ENCODE results near the gene PCED1B. TPM values are rescaled to one million over a fixed set of nuclear protein-coding genes. Genes with fewer than 3 reads are reported as not detected.

PCED1B gene
- total RNA-seq, 2 donors from 2014 or later, result 2.5 to 7.0 TPM

DNA sequence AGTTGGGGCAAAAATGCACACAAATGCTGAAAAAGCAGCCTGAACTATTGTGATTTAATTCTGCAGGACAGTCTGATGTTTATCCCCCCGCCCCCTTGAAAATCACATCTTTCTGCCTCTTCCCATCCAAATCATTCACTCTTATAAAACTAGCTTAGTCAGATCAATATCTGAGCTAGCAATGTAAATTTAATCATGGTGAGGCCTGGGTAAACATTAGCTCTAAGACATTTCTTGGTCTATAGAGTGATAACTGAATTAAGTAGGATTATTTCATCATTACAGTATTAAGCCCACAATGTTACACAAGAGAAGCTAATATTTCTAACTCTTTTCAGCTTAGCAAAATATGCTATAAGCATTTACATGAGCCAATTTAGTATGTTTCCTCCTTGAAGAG is 9.1 kb upstream of the PCED1B start:
- no peak overlapping the region for H3K27ac Mint-ChIP-seq
- TF ChIP-seq, protein P1, sequence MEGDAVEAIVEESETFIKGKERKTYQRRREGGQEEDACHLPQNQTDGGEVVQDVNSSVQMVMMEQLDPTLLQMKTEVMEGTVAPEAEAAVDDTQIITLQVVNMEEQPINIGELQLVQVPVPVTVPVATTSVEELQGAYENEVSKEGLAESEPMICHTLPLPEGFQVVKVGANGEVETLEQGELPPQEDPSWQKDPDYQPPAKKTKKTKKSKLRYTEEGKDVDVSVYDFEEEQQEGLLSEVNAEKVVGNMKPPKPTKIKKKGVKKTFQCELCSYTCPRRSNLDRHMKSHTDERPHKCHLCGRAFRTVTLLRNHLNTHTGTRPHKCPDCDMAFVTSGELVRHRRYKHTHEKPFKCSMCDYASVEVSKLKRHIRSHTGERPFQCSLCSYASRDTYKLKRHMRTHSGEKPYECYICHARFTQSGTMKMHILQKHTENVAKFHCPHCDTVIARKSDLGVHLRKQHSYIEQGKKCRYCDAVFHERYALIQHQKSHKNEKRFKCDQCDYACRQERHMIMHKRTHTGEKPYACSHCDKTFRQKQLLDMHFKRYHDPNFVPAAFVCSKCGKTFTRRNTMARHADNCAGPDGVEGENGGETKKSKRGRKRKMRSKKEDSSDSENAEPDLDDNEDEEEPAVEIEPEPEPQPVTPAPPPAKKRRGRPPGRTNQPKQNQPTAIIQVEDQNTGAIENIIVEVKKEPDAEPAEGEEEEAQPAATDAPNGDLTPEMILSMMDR (conservative IDR thresholded peaks at IDR 0.05), result no peak
- no peaks in the 10 kb centered on the region for H3K36me3 Mint-ChIP-seq (ENCODE audit: low read depth)
- Histone ChIP-seq H3K9me3 (ENCODE audit: control insufficient read depth, low read length) (no peaks in the 10 kb centered on the region), H3K9ac (ENCODE audit: extremely low read depth, low read length, poor library complexity, severe bottlenecking) (no peak overlapping the region), H3K27ac (ENCODE audit: low read depth, low read length) (no peak overlapping the region), H3K4me1 (ENCODE audit: control insufficient read depth, insufficient read depth, low read length) (no peaks in the 10 kb centered on the region), H3K36me3 (ENCODE audit: control insufficient read depth, insufficient read depth, low read length) (no peaks in the 10 kb centered on the region), H3K4me3 (ENCODE audit: low read length) (no peak overlapping the region), H3K27me3 (ENCODE audit: control insufficient read depth, insufficient read depth, low read length, poor library complexity, severe bottlenecking) (no peaks in the 10 kb centered on the region)
- H3K4me1 Mint-ChIP-seq, result peaks cover 11% of the 10 kb centered on the region
- no peaks in the 10 kb centered on the region for H3K27me3 Mint-ChIP-seq (ENCODE audit: insufficient read depth)
- H3K9me3 Mint-ChIP-seq, result no peaks in the 10 kb centered on the region
- 89% methylated on average over 1 of the region's 1 CpG; no CpG with 5 or more reads in 1 of the 2 experiments for WGBS, 2 experiments (ENCODE audit: insufficient coverage in 1 of 2, insufficient read length in 1 of 2)
- no peak overlapping the region for H3K4me3 Mint-ChIP-seq
- DNase-seq, result no peak

DNA sequence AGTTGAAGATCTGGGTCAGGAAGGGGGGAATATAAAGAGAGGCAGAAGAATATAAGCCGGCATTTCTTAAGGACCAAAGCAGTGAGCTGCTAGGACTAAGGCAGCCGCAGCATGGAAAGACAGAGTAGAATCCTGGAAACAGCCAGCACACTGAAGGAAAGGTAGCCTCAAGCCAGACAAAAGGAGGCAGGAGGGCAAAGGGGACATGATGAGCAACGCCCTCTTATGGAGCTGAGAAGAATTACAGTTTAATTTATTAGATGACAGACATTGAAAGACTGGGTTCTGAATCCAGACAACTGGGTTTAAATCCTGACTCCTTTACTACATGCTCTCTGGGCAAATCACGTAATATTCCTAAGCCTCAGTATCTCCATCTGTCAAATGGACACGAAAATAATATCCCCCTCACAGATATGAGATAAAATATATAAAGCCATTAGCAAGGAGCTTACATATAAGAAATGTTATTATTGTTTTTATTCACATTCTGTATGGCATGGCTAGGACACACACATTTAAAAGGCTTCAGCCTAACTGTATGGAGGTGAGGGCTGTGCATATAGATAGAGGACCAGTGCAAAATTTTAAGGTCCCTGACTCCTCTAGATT is 8.1 kb upstream of the PCED1B start:
- TF ChIP-seq, protein P1 (conservative IDR thresholded peaks at IDR 0.05), result peak; percentile 81
- H3K27ac Mint-ChIP-seq, result no peak overlapping the region
- Histone ChIP-seq H3K27me3 (ENCODE audit: control insufficient read depth, insufficient read depth, low read length, poor library complexity, severe bottlenecking) (no peaks in the 10 kb centered on the region), H3K9ac (ENCODE audit: extremely low read depth, low read length, poor library complexity, severe bottlenecking) (no peak overlapping the region), H3K27ac (ENCODE audit: low read depth, low read length) (no peak overlapping the region), H3K36me3 (ENCODE audit: control insufficient read depth, insufficient read depth, low read length) (no peaks in the 10 kb centered on the region), H3K9me3 (ENCODE audit: control insufficient read depth, low read length) (no peaks in the 10 kb centered on the region), H3K4me1 (ENCODE audit: control insufficient read depth, insufficient read depth, low read length) (no peaks in the 10 kb centered on the region), H3K4me3 (ENCODE audit: low read length) (no peak overlapping the region)
- H3K4me3 Mint-ChIP-seq, result no peak overlapping the region
- no peaks in the 10 kb centered on the region for H3K36me3 Mint-ChIP-seq (ENCODE audit: low read depth)
- DNase-seq, result peak; percentile 81
- no peaks in the 10 kb centered on the region for H3K9me3 Mint-ChIP-seq
- peaks cover 11% of the 10 kb centered on the region for H3K4me1 Mint-ChIP-seq
- WGBS, 2 experiments (ENCODE audit: insufficient coverage in 1 of 2, insufficient read length in 1 of 2), result 34 to 47% methylated on average over 3 to 5 of the region's 5 CpGs
- H3K27me3 Mint-ChIP-seq (ENCODE audit: insufficient read depth), result no peaks in the 10 kb centered on the region

DNA sequence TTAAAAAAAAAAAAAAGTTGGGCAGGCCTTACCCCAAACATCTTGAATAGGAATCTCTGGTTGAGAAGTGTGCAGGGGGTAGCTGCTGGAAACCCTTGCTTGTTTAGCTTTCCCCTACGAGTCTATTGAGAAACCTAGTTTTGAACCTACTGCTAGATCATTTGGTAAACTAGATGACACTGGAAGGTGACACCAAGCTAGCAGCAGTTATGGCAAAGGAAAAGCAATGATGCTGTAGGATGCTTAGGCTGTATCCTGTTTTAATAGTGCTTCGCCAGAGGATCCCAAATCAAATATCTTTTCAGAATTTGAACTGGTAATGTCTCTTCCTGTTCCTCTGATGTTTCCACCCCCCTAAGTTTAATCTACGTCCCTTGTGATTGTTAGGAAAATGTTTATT is 5.5 kb upstream of the PCED1B start:
- H3K9me3 Mint-ChIP-seq, result no peaks in the 10 kb centered on the region
- Histone ChIP-seq H3K9ac (ENCODE audit: extremely low read depth, low read length, poor library complexity, severe bottlenecking) (no peak overlapping the region), H3K36me3 (ENCODE audit: control insufficient read depth, insufficient read depth, low read length) (no peaks in the 10 kb centered on the region), H3K27me3 (ENCODE audit: control insufficient read depth, insufficient read depth, low read length, poor library complexity, severe bottlenecking) (peaks cover 18% of the 10 kb centered on the region), H3K4me3 (ENCODE audit: low read length) (no peak overlapping the region), H3K27ac (ENCODE audit: low read depth, low read length) (no peak overlapping the region), H3K4me1 (ENCODE audit: control insufficient read depth, insufficient read depth, low read length) (no peaks in the 10 kb centered on the region), H3K9me3 (ENCODE audit: control insufficient read depth, low read length) (no peaks in the 10 kb centered on the region)
- H3K36me3 Mint-ChIP-seq (ENCODE audit: low read depth), result no peaks in the 10 kb centered on the region
- WGBS, 2 experiments (ENCODE audit: insufficient coverage in 1 of 2, insufficient read length in 1 of 2), result 95 to 100% methylated on average over 1 to 2 of the region's 3 CpGs
- no peak for DNase-seq
- TF ChIP-seq, protein P1 (conservative IDR thresholded peaks at IDR 0.05), result no peak
- H3K4me3 Mint-ChIP-seq, result no peak overlapping the region
- H3K27ac Mint-ChIP-seq, result no peak overlapping the region
- peaks cover 11% of the 10 kb centered on the region for H3K27me3 Mint-ChIP-seq (ENCODE audit: insufficient read depth)
- H3K4me1 Mint-ChIP-seq, result peaks cover 18% of the 10 kb centered on the region

Data from endodermal cell (in vitro differentiated cells).